ENCODE results near the gene SELENOT. TPM values are rescaled to one million over a fixed set of nuclear protein-coding genes. Genes with fewer than 3 reads are reported as not detected.

Gene SELENOT
- total RNA-seq, 1 experiment from 2014 or later = 73.8 TPM

DNA sequence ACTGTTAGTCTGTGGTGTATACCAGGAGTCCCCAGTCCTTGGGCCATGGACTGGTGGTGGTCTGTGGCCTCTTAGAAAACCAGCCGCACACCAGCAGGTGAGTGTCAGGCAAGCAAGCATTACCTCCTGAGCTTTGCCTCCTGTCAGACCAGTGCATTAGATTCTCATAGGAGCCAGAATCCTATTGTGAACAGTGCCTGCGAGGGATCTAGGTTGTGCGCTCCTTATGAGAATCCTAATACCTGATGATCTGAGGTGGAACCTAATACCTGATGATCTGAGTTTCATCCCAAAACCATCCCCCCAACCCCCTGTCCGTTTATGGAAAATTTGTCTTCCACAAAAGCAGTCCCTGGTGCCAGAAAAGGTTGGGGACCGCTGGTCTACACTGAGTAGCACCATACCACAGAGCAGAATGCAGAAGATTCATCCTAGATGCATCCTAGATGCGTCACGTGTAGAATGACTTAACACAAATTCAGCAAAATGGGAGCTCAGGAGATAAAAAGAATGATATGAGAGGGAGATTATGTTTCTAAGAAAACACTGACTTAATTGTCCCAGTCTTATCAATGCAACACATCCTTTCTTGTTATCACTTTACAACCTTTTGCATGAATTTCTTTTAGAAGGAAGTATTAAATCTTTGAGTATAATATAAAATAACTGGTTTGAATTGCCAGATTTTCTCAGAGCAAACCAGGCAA lies 28.5 kb downstream of the SELENOT start:
- Histone ChIP-seq H2BK15ac (ENCODE audit: low read depth, low read length) (no peak overlapping the region), H2BK20ac (ENCODE audit: low read depth, low read length, poor library complexity, severe bottlenecking) (no peak overlapping the region), H3K27me3 (ENCODE audit: insufficient read depth, low read length) (no peaks in the 10 kb centered on the region), H3K4ac (ENCODE audit: low read depth, low read length) (no peak overlapping the region), H2BK5ac (ENCODE audit: insufficient read length, low read length) (no peak overlapping the region), H3K14ac (ENCODE audit: insufficient read depth, low read length) (no peak overlapping the region), H2AK5ac (ENCODE audit: insufficient read length, low read length) (no peak overlapping the region), H4K91ac (ENCODE audit: insufficient read length, low read depth, low read length) (no peak overlapping the region), H2BK12ac (ENCODE audit: insufficient read length, low read depth, low read length) (no peak overlapping the region), H3K23ac (ENCODE audit: insufficient read length, low read depth, low read length) (no peak overlapping the region), H4K20me1 (ENCODE audit: control insufficient read depth, insufficient read depth, insufficient read length) (no peaks in the 10 kb centered on the region), H2BK120ac (ENCODE audit: low read depth, low read length, poor library complexity, severe bottlenecking) (no peak overlapping the region), H3K27ac (ENCODE audit: insufficient read length, low read depth, low read length) (no peak overlapping the region), H3K4me1 (ENCODE audit: insufficient read depth, low read length) (no peaks in the 10 kb centered on the region; the same call in 1 of the 2 replicates), H4K5ac (ENCODE audit: insufficient read length, low read depth, low read length) (no peak overlapping the region), H3K9me3 (ENCODE audit: control insufficient read depth, low read depth, low read length) (no peaks in the 10 kb centered on the region), H4K8ac (replicated peaks; ENCODE audit: insufficient read length, low read depth, low read length) (no peak overlapping the region), H3K23me2 (ENCODE audit: insufficient read length, low read depth, low read length, poor library complexity, severe bottlenecking) (no peaks in the 10 kb centered on the region), H3K4me2 (ENCODE audit: insufficient read depth, insufficient read length, low read length) (no peak overlapping the region), H3K18ac (ENCODE audit: insufficient read length, low read depth, low read length) (no peak overlapping the region), H3K79me2 (ENCODE audit: insufficient read depth, low read length) (no peaks in the 10 kb centered on the region), H3K9ac (ENCODE audit: extremely low read depth, insufficient read length, low read length) (no peak overlapping the region), H3K56ac (ENCODE audit: insufficient read length, low read depth, low read length) (no peak overlapping the region), H2AFZ (ENCODE audit: low read length) (no peak overlapping the region), H3K79me1 (ENCODE audit: insufficient read depth, low read depth, low read length, poor library complexity, severe bottlenecking) (no peaks in the 10 kb centered on the region), H3T11ph (ENCODE audit: low read length) (no peak overlapping the region)
- Mint-ChIP-seq H3K4me3 (no peak overlapping the region), H3K9me3 (no peaks in the 10 kb centered on the region), H3K4me1 (peaks cover 13 to 14% of the 10 kb centered on the region in 2 experiments), H3K27ac (peak overlapping the region in 1 of 3 experiments; percentile 70; a peak in 2 of 7 replicates), H3K36me3 (ENCODE audit: insufficient read depth in 1 of 3, low read depth in 3 of 3) (peaks cover 6 to 25% (median 17%) of the 10 kb centered on the region in 3 experiments), H3K27me3 (ENCODE audit: low read depth) (no peaks in the 10 kb centered on the region)
- TF ChIP-seq, protein P1, sequence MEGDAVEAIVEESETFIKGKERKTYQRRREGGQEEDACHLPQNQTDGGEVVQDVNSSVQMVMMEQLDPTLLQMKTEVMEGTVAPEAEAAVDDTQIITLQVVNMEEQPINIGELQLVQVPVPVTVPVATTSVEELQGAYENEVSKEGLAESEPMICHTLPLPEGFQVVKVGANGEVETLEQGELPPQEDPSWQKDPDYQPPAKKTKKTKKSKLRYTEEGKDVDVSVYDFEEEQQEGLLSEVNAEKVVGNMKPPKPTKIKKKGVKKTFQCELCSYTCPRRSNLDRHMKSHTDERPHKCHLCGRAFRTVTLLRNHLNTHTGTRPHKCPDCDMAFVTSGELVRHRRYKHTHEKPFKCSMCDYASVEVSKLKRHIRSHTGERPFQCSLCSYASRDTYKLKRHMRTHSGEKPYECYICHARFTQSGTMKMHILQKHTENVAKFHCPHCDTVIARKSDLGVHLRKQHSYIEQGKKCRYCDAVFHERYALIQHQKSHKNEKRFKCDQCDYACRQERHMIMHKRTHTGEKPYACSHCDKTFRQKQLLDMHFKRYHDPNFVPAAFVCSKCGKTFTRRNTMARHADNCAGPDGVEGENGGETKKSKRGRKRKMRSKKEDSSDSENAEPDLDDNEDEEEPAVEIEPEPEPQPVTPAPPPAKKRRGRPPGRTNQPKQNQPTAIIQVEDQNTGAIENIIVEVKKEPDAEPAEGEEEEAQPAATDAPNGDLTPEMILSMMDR (conservative IDR thresholded peaks at IDR 0.05) = no peak
- no CpG with 5 or more reads among the region's 7 CpGs for WGBS (ENCODE audit: extremely low coverage, insufficient read length, low lambda C conversion rate)
- no peak for DNase-seq

Measured in H9 (cell line).